HepG2 (cell line): ENCODE measurements around the gene HOXD9. TPM values are rescaled to one million over a fixed set of nuclear protein-coding genes. Genes with fewer than 3 reads are reported as not detected.

Experiments
- DRAP1 ChIP-seq: IDR thresholded peaks from 2 replicates; pipeline ENCODE4 v1.6.1; 2016; ENCODE audit warnings: missing genetic modification reagents, missing compliant biosample characterization
- HOXA3 ChIP-seq: sonication (generic); formaldehyde crosslinking; IDR thresholded peaks from 2 replicates; pipeline ENCODE4 v1.5.0; 2020; ENCODE audit warnings: missing genetic modification reagents
- JARID2 ChIP-seq: sonication (generic); formaldehyde crosslinking; IDR thresholded peaks from 2 replicates; pipeline ENCODE4 v1.8.1; 2023; ENCODE audit warnings: missing genetic modification reagents, inconsistent platforms; ENCODE audit not compliant: insufficient replicate concordance
- MAZ ChIP-seq, 2 experiments: sonication (generic) in 1 of 2; formaldehyde crosslinking in 1 of 2; IDR thresholded peaks; 2 replicates each; pipeline versions ENCODE4 v1.5.0 to v1.6.1; 2012 to 2020; ENCODE audit warnings: low read depth in 2 of 2, mild to moderate bottlenecking in 2 of 2, borderline replicate concordance in 1 of 2, improper control_type of control experiment in 1 of 2, low read length in 1 of 2, missing genetic modification reagents in 1 of 2, moderate library complexity in 1 of 2
- MEIS1 ChIP-seq: sonication (generic); formaldehyde crosslinking; IDR thresholded peaks from 2 replicates; pipeline ENCODE4 v1.9.0; 2021; ENCODE audit warnings: mild to moderate bottlenecking, missing genetic modification reagents, moderate library complexity, borderline replicate concordance
- SRSF1 ChIP-seq: fragments of 200-400 bp; formaldehyde crosslinking; optimal IDR thresholded peaks from 2 replicates; pipeline ENCODE3; 2017; ENCODE audit warnings: mild to moderate bottlenecking, low read depth, low read length, moderate library complexity
- THAP9 ChIP-seq: sonication (generic); formaldehyde crosslinking; IDR thresholded peaks from 2 replicates; pipeline ENCODE4; 2020; ENCODE audit warnings: missing genetic modification reagents, mild to moderate bottlenecking, borderline replicate concordance
- YEATS4 ChIP-seq: sonication (generic); formaldehyde crosslinking; IDR thresholded peaks from 2 replicates; pipeline ENCODE4 v1.4.0; 2020; ENCODE audit warnings: missing genetic modification reagents, borderline replicate concordance
- ZNF547 ChIP-seq: sonication (generic); formaldehyde crosslinking; IDR thresholded peaks from 2 replicates; pipeline ENCODE4 v1.5.1; 2020; ENCODE audit warnings: mild to moderate bottlenecking, missing genetic modification reagents
- ZNF552 ChIP-seq: sonication (generic); formaldehyde crosslinking; IDR thresholded peaks from 2 replicates; pipeline ENCODE4 v1.9.0; 2022; ENCODE audit warnings: missing genetic modification reagents, mild to moderate bottlenecking, borderline replicate concordance
- ZNF781 ChIP-seq: sonication (generic); formaldehyde crosslinking; IDR thresholded peaks from 2 replicates; pipeline ENCODE4 v1.5.1; 2020; ENCODE audit warnings: borderline replicate concordance, mild to moderate bottlenecking, missing genetic modification reagents; ENCODE audit errors: not compliant biosample characterization
- polyA plus RNA-seq, 8 experiments: library from polyadenylated mRNA; depleted of rRNA in 3 of 8; stranded (reverse) in 7 of 8; unstranded in 1 of 8; fragments of >200 nt; fragmentation: Illumina TruSeq in 4 of 8; extraction: Trizol in 4 of 8; gene quantifications; 2 replicates each; pipeline versions ENCODE4 v1.2.1 to v1.2.3, GENCODE V29; 2011 to 2016; ENCODE audit warnings: low read depth in 4 of 8, missing spikeins in 1 of 8, mixed read lengths in 1 of 8; ENCODE audit not compliant: insufficient read depth in 1 of 8
- total RNA-seq, 5 experiments: library from RNA; depleted of rRNA; stranded (reverse); fragments of >200 nt; fragmentation: Illumina TruSeq; extraction: Trizol; gene quantifications; 2 replicates each; pipeline ENCODE4 v1.2.3, GENCODE V29; 2016; ENCODE audit warnings: low read depth in 1 of 5
- TF ChIP-seq, protein P1 (sequence below): sonication (generic); formaldehyde crosslinking; IDR thresholded peaks from 2 replicates; pipeline ENCODE4 v1.4.0; 2020; ENCODE audit warnings: mild to moderate bottlenecking, missing genetic modification reagents
- TF ChIP-seq, protein P2 (sequence below): sonication (generic); formaldehyde crosslinking; IDR thresholded peaks from 2 replicates; pipeline ENCODE4 v1.8.1; 2023; ENCODE audit warnings: mild to moderate bottlenecking, missing genetic modification reagents
- TF ChIP-seq, protein P3 (sequence below): IDR thresholded peaks from 2 replicates; pipeline ENCODE4 v1.6.1; 2016; ENCODE audit warnings: mild to moderate bottlenecking
- TF ChIP-seq, protein P4 (sequence below): sonication (generic); formaldehyde crosslinking; IDR thresholded peaks from 2 replicates; pipeline ENCODE4 v1.4.0; 2020; ENCODE audit warnings: missing genetic modification reagents

The HOXD9 gene
- total and polyA plus RNA-seq, 2 of the 13 experiments (the other 11 are each of a cell fraction or from before 2014, with no cell fraction given) = not detected

DNA sequence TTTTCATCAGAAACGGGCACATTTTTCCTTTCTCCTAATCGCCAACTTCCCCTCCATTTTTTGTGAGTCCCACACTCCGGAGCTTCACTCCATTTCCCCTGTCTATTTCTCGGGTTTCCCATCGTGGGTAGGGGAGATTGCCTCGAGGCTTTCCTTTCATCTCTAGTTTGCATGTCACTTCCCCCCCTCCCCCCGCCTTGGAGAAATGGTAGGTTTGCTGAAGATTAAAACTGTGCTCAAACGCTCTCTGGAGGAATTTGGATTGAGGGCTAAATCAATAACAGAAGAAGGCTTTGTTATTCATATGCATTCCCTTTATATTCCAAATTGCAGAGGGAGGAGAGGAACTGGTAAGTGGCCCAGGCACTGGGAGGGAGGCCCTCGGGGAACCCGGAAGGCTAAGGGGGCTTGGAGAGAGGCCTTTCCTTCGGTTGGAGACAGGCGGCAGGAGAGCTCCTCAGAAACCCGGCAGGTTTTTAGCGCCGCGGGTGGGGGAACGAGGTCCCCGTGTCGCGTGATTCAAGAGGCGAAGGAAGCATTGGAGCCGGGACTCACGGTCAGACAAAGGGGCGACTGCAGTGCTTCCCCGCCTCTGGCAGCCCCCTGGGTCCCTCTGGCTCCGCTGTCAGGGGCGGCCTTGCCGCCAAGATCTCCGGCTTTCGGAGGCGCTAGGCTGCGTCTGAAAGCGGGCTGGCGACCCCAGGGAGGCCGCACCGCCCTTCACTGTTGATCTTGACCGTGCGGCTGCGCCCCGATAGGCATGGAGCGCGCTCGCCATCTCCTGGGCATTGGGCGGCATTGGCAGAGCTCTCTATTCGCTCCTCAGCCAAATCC is 25.3 kb upstream of the HOXD9 start (continued):
- TF ChIP-seq DRAP1 (no peak), JARID2 (CRISPR knock-in tag) (peak; percentile 68), ZNF552 (CRISPR knock-in tag) (no peak), HOXA3 (peak; percentile 65), MEIS1 (peak; percentile 33; the same call in 1 of the 2 replicates), SRSF1 (peak; percentile 68), MAZ (IDR thresholded peaks at IDR 0.05; ENCODE audit: borderline replicate concordance, low read depth, low read length) (no peak), MAZ (CRISPR knock-in tag; IDR thresholded peaks at IDR 0.05; ENCODE audit: low read depth) (peak; percentile 82), YEATS4 (CRISPR knock-in tag) (no peak), ZNF781 (CRISPR knock-in tag) (no peak), ZNF547 (CRISPR knock-in tag) (0 out of 2 replicates have a peak, but pooled peaks have one; percentile 33), THAP9 (no peak; the same call in 1 of the 2 replicates)
- TF ChIP-seq, protein P1, sequence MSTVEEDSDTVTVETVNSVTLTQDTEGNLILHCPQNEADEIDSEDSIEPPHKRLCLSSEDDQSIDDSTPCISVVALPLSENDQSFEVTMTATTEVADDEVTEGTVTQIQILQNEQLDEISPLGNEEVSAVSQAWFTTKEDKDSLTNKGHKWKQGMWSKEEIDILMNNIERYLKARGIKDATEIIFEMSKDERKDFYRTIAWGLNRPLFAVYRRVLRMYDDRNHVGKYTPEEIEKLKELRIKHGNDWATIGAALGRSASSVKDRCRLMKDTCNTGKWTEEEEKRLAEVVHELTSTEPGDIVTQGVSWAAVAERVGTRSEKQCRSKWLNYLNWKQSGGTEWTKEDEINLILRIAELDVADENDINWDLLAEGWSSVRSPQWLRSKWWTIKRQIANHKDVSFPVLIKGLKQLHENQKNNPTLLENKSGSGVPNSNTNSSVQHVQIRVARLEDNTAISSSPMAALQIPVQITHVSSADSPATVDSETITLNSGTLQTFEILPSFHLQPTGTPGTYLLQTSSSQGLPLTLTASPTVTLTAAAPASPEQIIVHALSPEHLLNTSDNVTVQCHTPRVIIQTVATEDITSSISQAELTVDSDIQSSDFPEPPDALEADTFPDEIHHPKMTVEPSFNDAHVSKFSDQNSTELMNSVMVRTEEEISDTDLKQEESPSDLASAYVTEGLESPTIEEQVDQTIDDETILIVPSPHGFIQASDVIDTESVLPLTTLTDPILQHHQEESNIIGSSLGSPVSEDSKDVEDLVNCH (CRISPR knock-in tag) = no peak
- TF ChIP-seq, protein P2, sequence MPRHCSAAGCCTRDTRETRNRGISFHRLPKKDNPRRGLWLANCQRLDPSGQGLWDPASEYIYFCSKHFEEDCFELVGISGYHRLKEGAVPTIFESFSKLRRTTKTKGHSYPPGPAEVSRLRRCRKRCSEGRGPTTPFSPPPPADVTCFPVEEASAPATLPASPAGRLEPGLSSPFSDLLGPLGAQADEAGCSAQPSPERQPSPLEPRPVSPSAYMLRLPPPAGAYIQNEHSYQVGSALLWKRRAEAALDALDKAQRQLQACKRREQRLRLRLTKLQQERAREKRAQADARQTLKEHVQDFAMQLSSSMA (CRISPR knock-in tag) = no peak
- TF ChIP-seq, protein P3, sequence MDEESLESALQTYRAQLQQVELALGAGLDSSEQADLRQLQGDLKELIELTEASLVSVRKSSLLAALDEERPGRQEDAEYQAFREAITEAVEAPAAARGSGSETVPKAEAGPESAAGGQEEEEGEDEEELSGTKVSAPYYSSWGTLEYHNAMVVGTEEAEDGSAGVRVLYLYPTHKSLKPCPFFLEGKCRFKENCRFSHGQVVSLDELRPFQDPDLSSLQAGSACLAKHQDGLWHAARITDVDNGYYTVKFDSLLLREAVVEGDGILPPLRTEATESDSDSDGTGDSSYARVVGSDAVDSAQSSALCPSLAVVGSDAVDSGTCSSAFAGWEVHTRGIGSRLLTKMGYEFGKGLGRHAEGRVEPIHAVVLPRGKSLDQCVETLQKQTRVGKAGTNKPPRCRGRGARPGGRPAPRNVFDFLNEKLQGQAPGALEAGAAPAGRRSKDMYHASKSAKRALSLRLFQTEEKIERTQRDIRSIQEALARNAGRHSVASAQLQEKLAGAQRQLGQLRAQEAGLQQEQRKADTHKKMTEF (CRISPR knock-in tag) = peak; percentile 59; the same call in 1 of the 2 replicates
- TF ChIP-seq, protein P4, sequence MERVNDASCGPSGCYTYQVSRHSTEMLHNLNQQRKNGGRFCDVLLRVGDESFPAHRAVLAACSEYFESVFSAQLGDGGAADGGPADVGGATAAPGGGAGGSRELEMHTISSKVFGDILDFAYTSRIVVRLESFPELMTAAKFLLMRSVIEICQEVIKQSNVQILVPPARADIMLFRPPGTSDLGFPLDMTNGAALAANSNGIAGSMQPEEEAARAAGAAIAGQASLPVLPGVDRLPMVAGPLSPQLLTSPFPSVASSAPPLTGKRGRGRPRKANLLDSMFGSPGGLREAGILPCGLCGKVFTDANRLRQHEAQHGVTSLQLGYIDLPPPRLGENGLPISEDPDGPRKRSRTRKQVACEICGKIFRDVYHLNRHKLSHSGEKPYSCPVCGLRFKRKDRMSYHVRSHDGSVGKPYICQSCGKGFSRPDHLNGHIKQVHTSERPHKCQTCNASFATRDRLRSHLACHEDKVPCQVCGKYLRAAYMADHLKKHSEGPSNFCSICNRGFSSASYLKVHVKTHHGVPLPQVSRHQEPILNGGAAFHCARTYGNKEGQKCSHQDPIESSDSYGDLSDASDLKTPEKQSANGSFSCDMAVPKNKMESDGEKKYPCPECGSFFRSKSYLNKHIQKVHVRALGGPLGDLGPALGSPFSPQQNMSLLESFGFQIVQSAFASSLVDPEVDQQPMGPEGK (CRISPR knock-in tag) = peak; percentile 45; the same call in 1 of the 2 replicates
